CD4-positive, alpha-beta T cell treated with Interferon alpha-2 for 1 hour (primary cell): ENCODE measurements around the gene PRKAR1B.

Source experiments
- DNase-seq, 2 donors: peaks; one replicate each; pipeline ENCODE4 v3.0.0-alpha.2; 2020 to 2022

The PRKAR1B gene

GRCh38 chr7:503575-504111 is 223.4 kb downstream of the PRKAR1B start:
- DNase-seq = no peak

- no peak for DNase-seq
Measured at GRCh38 chr7:502296-502695, 224.8 kb downstream of the PRKAR1B start.

- no peak for DNase-seq
Measured at GRCh38 chr7:501526-501925, 225.6 kb downstream of the PRKAR1B start.

GRCh38 chr7:500521-501420 is 226.3 kb downstream of the PRKAR1B start:
- DNase-seq = no peak

DNA sequence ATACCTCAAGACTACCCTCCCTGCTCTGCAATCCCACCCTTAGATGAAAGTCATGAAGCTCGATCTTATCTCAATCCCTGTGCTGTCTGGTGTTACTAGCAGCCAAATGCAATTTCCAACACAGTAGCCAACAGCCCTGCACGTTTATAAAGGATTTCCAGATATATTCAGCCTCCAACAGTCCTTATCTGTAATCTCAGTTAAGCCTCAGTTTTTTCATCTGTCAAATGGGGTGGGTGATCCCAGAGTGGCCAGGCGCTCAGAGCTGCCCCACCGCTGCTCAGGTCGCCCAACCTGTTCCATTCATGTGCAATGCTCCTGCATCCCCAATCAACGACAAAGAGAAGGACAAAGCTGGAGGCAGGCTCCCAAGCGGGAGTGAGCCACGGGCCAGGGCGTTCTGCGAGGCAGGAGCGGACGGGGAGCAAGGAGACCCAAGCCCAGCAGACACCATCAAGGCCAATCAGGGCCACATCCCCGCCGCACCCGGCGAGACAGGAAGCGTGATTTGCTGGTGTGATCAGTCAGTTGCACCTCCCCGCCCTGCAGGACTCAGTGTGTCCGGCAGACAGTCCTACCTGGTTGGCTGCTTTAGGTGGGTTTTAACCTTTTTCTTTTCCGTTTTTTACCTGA is 227.1 kb downstream of the PRKAR1B start:
- DNase-seq = no peak
